ENCODE data around the gene ZNF593OS. TPM values are rescaled to one million over a fixed set of nuclear protein-coding genes. Genes with fewer than 3 reads are reported as not detected.

The ZNF593OS gene
- total RNA-seq, 2 experiments from 2014 or later: not detected

Other genes starting within 250 kb of the ZNF593OS start
- 10 to 100 TPM in 1 of 2 experiments, 1 to 10 TPM in 1; 9.4 to 10.1 TPM for gene PAFAH2, start 173.8 kb downstream of the ZNF593OS start, total RNA-seq
- not detected for gene EXTL1, start 150.1 kb downstream of the ZNF593OS start, total RNA-seq
- not detected for gene SLC30A2, start 125.7 kb downstream of the ZNF593OS start, total RNA-seq
- gene TRIM63, start 104.2 kb downstream of the ZNF593OS start, total RNA-seq: under 1 TPM; 0.25 to 0.33 TPM
- gene PDIK1L, start 60.0 kb downstream of the ZNF593OS start, total RNA-seq: 10 to 100 TPM; 21.3 to 22.7 TPM
- gene FAM110D, start 12.8 kb downstream of the ZNF593OS start, total RNA-seq: not detected
- not detected for gene C1orf232, start 2.9 kb downstream of the ZNF593OS start, total RNA-seq
- gene ZNF593, start 1.9 kb downstream of the ZNF593OS start, total RNA-seq: 10 to 100 TPM; 20.3 to 22.9 TPM
- 1 to 10 TPM; 1.8 to 5.3 TPM for gene CNKSR1, start 5.7 kb upstream of the ZNF593OS start, total RNA-seq
- not detected for gene CATSPER4, start 18.8 kb upstream of the ZNF593OS start, total RNA-seq
- 10 to 100 TPM; 35.5 to 37.7 TPM for gene CEP85, start 62.4 kb upstream of the ZNF593OS start, total RNA-seq
- gene SH3BGRL3, start 108.3 kb upstream of the ZNF593OS start, total RNA-seq: 100 to 1,000 TPM; 662 to 665 TPM
- gene UBXN11, start 134.8 kb upstream of the ZNF593OS start, total RNA-seq: 10 to 100 TPM; 46.9 to 49.9 TPM
- 1,000 to 10,000 TPM; 1,572 to 1,591 TPM for gene CD52, start 146.1 kb upstream of the ZNF593OS start, total RNA-seq
- gene CRYBG2, start 182.3 kb upstream of the ZNF593OS start, total RNA-seq: 1 to 10 TPM; 1.9 to 4.3 TPM
- under 1 TPM in 1 of 2 experiments, not detected in 1; 0.18 TPM for gene ZNF683, start 200.9 kb upstream of the ZNF593OS start, total RNA-seq
- gene LIN28A, start 239.0 kb upstream of the ZNF593OS start, total RNA-seq: not detected

Measured in activated CD4-positive, alpha-beta memory T cell treated with anti-CD3 and anti-CD28 coated beads, Interleukin-2, amount 10 ng/mL, durations not matched to agents 7 days and 5 days (primary cell).